GM11168 (cell line): ENCODE measurements around the gene UBQLN4.

Experiments used
- in situ Hi-C: fragments of 300-500 bp; cut with MboI; formaldehyde crosslinking; loops from one replicate; pipeline ENCODE4 v1.12.0; 2022; ENCODE audit warnings: low sequenced_read_pairs; ENCODE audit not compliant: unreplicated experiment

Gene UBQLN4

DNA sequence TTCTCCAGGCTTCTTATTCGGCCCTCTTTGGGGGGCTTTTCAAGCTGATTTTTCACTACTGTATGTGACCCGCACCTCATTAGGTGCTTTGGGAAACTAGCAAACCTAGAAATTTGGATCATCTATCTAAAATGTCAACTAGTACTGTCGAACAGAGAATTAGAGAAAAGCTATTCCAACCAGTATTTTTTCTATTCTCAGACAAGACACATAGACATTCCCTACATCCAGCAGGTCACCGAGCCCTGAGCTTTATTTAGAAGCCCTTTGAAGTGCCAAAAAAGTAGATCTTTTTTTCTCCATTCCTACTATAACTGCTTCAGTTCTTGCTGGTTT, 32.5 kb downstream of the UBQLN4 start:
- in situ Hi-C loops = no loop called here

DNA sequence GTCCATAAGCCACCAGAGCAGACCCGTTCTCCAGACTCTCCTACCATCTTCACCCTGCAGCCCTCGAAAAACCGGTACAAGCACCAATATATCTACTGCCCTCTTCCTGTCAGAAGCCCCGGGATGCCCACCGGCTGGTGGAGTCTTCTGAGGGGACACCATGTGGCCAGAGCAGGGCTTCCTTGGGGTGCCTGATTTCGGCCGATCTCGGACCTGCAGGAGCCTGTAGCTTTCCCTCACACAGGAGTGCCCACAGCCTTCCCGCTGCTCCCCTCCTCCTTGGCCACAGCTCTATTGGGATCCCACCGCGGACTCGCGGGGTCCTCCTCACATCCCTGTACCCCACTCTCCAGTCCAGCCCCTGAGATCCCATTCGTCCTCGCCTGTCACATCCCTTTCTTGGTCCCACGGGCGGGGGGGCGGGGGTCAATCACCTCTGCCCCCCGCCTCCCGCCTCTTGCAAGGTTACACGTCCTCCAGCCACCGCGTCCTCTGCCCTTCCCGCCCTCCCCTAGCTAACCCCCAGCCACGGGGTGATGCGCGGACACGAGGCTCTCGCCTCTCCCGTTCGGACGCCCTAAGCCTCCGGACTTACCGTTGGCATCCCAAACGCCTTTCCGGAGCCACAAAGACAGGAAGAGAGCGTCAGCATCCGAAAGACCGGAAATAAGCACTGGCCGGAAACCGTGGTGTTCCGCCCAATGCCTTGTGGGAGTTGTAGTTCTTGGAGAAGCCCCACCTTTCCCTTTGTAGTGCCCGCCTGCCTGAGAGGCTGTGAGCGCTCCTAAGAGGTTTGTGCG, 33.1 kb downstream of the UBQLN4 start, which contains the start of gene SSR2:
TSS of gene SSR2 (minus strand) at position 659 of the 800 bp plus-strand sequence. CDS start 784 bp downstream, outside the sequence.
- in situ Hi-C loops = no loop called here

DNA sequence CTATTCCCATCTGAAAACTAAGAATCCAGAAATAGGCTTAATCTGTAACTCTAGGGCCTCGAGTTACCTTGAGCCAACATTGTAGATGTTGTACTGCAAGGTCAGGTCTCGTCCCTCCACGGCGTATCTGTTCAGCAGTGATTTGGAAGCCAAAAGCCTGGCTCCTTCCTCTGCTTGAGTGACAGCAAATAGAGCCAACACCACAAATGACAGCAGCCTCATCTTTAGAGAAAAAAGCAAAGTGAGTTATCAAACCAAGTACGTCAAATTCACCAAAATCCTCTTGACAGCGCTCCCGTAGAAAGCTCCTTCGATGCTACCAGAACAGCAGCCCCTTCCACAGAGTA, 33.7 kb downstream of the UBQLN4 start:
- in situ Hi-C loops = no loop called here

DNA sequence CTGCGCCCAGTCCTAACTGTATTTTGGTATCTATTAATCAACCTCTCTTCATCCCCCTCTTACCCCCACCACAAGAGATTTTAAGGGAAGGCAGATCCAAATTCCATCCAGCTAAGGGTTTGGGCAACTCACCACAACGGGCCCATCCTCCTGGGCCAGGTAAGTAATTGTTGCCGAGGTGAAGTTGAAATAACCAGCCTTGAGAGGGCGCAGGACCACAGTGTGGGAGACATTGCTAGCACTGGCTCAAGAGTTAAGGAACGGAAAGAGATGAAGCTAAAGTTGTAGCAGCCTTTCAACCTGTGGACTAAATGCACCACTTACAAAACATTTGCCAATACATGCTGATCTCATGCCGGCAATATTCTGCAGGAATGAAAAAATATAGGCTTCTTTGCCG, 38.8 kb downstream of the UBQLN4 start:
- in situ Hi-C loops = no loop called here

DNA sequence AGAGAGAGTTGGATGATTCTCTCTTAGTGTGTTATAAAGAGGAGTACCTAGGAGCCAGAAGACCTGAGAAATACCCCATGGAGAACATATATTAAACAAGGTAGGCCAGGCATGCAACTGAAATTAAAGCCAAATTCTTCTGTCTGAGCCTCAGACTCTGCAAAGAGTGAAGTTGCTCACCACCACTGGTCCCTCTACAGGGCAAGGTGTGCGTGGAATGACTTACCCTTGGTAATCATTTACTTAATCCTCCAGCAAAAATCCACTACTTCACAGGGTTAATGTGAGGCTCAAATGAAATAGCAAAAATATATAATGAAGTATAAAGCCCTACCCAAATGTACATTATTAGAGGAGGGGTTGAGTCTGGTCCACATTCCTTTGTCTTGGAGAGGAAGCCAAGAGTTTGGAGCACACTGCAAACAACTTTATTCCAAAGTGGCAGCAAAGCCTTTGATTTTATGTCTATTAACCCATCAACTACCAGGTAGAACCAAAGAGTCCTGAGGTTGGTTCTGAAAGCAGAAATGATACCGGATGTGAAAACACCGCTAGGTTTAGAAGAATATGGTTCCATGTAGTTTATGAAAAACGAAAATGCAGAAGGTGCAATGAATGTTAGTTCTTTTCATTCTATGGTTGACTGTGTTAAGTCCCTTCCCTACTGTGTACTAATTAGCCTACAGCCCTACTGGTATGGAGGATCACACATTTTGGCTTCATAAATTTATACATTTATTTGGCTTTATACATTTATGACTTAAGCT, 41.4 kb downstream of the UBQLN4 start:
- in situ Hi-C loops = no loop called here

DNA sequence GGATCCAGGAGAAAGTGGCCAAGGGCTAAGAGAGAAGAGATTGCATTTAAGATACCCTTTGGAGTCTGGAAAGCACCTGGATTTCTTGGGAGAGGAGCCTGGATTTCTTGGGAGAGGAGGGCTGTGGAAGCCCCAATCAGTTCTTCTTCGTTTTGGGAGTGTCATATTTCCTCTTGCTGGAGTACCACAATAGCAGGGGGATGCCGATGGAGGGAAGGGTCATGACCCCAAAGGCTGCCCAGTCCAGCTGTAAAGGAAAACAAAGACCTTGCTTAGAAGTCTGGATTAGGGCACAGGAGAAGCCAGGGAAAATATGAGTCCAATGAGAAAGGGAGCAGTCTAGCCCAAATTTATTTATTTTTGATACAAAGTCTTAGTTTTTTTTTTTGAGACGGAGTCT, 44.2 kb downstream of the UBQLN4 start:
- in situ Hi-C loops = no loop called here

DNA sequence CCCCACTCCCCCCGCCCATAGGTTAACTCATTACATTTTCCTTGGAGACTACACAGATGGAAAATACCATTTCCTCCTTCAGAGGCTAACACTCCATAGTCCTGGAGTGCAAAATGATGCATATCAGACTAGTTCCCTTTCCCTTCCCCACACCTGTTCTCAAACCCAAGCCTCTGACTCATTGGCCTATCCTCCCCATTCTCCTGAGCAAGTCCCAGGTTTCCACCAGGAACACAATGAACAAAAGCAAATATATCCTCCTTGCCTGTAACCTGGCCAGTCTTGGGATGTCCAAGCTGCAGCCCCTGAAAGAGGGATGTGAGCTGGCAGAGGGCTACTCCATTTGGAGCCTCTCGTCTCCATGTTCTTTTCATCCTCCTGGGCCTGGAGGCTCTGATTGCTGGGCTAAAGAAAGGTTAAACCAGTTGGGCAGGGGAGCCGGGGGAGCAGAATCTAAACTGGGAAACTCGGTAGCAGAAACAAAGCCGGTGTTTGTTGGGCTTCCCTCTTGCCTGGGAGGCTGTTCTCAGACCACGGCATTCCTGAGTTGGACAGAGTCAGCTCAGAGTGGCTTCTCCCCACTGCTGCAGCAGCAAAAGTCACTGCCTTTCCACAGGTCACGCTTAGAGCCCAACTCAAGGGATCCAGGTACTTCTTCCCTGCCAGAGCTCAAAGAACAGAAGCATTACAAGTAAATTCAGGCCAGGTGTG, 46.8 kb downstream of the UBQLN4 start:
- in situ Hi-C loops = no loop called here

DNA sequence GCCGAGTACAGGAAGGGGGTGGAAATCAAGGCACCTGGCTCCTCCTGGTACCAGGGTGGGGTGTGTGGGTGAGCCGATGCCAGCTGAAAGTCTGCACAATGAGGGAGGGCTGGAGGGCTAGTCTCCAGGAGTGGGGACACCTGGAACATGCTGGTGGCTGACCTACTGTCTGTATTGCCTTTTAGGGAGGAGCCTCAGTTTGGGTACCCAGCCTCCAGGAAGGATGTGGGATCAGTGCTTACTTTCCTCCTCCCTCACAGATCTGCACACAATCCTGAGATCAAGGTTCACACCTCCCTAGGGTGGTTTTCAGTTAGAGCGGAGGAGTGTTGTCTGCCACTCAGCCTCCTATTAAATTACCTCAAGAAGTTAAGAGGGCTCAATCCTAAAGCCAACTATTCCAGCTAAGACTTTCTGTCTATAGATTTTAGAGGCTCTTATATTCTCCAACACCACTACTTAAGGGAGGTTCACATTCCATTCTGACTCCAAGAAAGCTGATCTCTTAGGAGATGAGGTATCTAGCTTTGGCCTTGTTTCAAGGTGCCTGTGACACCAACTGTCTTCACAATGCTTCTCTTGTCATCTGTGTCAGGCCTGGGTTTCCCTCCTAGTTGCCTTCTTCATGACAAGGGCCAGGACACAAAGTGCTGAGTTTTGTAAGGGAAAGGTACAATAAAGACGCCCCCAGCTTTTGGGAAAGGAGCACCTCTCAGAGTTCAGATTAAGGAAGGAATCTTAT, 48.6 kb downstream of the UBQLN4 start:
- in situ Hi-C loops = no loop called here

DNA sequence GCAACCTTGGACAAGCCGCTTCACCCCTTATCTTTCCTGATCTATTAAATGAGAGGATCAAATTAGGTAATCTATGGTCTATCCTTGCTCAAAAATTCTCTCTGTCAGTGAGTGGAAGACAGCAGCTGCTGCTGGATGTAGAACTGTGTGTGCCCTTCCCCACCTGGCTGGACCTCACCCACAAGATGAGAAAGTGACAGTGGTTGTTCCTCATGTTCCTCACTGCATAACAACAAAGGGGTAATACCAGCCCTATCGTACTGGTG, 49.7 kb downstream of the UBQLN4 start:
- in situ Hi-C loops = no loop called here

DNA sequence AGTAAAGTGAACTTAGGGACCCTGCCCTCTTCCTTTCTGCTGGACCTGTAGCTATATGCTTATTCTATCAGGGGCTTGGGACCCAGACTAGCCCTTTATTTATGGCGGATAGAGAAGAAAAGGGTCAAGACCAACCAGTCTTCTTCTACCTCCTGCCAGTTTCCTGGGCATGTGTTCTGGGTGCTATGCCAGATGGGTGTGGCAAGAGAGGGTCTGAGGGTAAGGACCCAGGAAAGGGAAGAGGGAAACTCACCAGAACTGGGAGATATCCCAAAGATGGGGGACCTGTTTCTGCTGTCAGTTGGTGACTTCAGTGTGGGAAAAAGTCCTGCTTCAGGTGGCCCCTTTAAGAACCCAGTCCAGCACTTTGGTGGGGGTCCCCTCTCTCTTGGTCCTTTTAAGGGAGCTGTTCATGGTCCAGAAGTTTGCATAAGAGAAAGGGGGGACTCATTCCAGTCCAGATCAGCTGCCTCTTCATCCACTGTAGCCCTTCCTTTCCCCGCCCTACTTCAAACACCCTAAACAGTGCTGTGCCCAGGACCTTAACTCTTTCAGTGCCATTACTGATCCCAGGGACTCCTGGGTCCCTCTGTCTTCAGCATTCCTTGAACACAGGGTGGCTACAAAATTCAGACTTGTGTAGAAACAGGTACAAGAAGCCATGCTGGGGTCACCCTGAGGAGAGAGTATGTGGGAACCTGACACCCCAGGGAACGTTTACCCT, 51.2 kb downstream of the UBQLN4 start:
- in situ Hi-C loops = no loop called here

DNA sequence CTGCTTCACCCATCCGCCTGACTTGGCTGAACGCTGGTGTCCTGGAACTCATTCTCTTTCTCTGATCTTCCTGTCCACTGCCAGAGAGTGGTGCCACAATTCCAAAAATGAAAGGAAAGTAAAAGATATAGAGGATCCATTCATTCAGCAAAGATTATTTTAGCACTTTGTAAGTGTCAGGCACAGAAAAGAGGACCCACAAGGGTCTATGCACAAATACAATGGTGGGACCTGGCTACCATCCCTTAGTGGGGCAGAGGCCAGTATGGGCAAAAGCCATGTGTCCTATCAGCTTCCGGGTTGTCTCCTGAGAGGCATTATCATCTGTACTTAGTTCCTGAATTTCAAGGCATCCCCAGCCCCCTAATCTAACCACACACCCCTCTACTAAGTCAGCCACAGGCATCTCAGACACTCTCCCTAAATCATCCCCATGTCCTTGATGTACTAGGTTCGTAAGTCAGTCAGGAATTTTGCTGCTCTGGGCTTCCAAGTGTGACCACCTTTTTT, 51.9 kb downstream of the UBQLN4 start:
- in situ Hi-C loops = no loop called here

DNA sequence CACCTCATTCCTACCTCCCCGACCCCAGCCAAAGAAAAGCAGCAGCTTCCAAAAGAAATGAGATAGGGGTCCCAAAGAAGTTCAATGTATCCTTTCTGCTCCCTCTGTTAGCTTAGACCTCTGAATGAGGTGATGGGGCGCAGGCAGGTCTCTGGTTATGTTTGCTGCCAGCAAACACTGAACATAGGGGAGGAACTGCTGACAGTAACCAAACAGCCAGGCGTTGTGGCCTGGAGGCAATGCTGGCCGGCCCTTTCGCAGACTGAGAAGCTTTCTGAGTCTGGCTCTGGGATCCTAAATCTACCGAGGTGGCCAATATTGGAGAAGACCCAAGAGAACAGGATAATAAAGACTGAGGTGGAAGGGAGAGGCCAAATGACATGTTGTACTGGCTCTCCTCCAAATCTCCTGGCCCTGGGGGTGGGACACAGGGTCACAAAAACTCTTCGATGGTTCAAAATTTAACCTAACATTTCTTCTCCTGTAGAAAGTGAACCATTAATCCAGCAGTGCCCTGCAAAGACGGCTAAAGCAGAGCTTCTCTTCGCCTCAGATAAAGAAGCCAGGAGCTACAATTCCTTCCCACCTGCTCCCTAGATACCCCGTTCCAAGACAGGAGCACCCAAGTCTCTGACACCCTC, 52.5 kb downstream of the UBQLN4 start:
- in situ Hi-C loops = no loop called here

DNA sequence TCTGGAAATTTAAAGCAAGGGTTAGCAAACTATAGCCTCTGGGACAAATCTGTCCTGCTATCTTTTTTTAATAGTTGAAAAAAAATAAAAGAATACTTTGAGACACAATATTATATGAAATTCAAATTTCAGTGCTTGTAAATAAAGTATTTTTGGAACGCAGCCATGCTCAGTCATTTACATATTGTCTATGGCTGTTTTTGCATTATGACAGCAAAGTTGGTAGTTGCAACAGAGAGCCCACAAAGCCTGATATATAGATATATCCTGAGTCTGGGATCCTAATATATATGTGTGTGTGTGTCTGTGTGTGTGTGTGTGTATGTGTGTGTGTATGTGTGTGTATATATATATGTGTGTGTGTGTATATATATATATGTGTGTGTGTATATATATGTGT, 53.6 kb downstream of the UBQLN4 start:
- in situ Hi-C loops = no loop called here

DNA sequence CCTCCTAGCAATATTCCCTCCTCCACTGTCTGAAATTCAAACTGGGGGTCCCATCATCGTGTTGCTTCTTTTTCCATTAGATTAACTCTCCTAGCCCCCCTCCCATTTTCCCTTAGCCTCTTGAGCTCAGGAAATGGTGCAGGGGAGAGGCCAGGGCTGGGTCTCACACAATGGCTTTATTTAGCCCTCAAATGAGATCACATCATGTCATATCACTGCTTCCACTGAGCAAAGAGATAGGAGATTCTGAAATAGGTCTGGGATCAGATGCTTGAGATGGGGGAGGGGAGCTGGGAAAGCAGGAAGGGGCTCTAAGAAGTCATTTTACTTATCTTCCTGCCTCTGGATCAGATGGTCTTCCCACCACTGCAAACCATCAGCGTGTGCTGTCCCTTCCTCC, 57.4 kb downstream of the UBQLN4 start:
- in situ Hi-C loops = no loop called here

DNA sequence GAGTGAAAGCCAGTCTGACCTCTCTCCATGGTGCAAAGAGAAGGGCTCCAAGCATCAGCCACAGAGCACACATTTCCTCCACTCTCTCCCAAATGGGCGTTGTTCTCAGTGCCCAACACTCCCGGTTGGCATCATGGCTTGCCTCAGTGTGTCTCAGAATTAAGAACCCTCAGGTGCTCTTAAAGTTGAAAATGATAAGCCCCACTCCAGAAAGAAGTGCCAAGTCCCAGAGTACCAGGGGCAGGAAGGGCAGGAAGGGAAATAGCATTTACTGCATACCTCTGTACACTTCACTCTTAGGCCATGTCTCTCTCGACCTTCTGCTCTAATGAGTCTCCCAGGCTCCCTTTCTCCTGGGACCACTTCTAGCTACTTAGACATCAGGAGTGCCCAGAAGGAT, 60.0 kb downstream of the UBQLN4 start:
- in situ Hi-C loops = no loop called here

DNA sequence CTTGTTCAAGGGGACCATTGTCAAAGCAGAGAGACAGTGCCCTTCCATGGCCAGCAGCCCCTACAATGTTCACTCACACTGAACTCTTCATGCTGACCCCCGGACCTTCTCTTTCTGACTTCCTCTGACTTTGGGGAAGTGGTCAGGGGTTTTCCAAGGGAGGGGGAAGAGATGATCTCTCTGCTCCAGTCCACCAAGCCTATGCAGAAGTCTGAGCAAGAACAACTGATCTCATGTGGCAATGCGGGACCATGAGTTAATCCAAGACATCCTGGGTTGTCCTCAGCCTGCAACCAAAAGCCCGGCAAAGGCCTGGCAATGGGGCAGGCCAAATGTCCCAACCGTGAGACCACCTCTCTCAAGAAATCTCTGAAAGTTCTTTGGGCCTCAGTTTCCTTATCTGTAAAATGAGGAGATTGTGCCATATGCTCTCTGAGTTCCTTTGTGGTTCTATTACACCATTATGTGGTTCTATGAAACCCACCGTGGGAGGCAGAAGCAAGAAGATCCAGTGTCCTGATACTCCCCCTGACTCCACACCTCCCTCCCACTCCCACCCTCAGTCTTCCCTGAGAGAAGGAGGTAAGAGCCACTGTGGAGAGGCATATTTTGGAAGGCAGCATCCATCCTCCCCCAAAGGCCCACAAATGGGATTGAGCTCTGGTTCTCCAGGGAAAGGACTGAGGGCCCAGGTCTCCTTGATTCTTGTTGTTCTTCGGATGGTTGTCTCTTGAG, 63.4 kb downstream of the UBQLN4 start:
- in situ Hi-C loops = no loop called here

DNA sequence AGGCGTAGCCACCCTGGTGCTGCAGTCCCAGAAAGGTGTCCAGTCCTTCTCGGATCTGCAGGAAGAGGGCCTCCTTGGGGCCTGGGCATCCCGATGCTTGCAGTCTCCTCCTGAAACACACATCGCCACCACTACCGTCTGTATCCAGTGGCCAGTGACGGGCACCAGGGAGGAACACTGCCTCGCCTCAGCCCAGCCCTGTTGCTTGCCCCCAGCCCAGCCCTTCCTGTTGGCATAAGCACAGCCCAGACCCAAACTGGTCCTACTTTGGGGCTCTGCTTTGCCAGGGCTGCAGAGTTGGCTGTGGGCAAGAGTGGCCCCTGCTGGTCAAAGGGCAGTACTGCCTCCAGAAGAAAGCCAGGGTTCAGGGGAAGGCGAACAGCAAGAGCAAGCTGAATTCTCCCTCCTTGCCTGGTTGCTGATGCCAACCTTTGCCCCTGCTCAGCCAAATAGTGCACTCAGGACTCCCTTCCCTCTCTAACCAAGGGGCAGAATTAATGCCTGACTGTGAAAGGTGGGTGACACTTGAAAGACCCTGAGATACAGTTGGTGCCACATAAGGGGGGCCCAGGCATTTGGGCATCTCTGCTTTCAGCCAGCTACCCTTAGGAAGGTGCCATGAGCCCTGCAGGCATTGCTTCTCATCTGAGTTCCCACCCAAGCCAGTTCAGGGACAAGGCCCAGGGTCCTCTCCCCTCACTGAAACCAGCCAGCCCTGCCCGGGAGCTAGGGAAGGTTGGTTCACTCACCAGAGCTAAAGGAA, 64.2 kb downstream of the UBQLN4 start:
- in situ Hi-C loops = loop anchor here (5.0 kb wide), 1 partner anchor 52 kb away; no protein-coding TSS in a partner anchor
